HepG2 (cell line): ENCODE results near the gene DCST2. TPM values are rescaled to one million over a fixed set of nuclear protein-coding genes. Genes with fewer than 3 reads are reported as not detected.

Experiments
- AKNA ChIP-seq: sonication (generic); formaldehyde crosslinking; IDR thresholded peaks from 2 replicates; pipeline ENCODE4 v1.4.0; 2020; ENCODE audit warnings: missing genetic modification reagents, borderline replicate concordance
- ARNTL ChIP-seq: sonication (generic); formaldehyde crosslinking; IDR thresholded peaks from 2 replicates; pipeline ENCODE4 v1.4.0; 2020; ENCODE audit warnings: mild to moderate bottlenecking, missing genetic modification reagents
- ATF5 ChIP-seq: sonication (generic); formaldehyde crosslinking; IDR thresholded peaks from 2 replicates; pipeline ENCODE4 v1.4.0; 2020; ENCODE audit warnings: mild to moderate bottlenecking, low read depth, missing genetic modification reagents
- CREBL2 ChIP-seq: sonication (generic); formaldehyde crosslinking; IDR thresholded peaks from 2 replicates; pipeline ENCODE4 v1.8.1; 2023; ENCODE audit warnings: missing genetic modification reagents, mild to moderate bottlenecking, borderline replicate concordance
- DBP ChIP-seq: sonication (generic); formaldehyde crosslinking; IDR thresholded peaks from 2 replicates; pipeline ENCODE4 v1.4.0; 2020; ENCODE audit warnings: missing genetic modification reagents; ENCODE audit errors: not compliant biosample characterization
- MATR3 ChIP-seq: sonication (generic); formaldehyde crosslinking; IDR thresholded peaks from 2 replicates; pipeline ENCODE4 v1.4.0; 2020; ENCODE audit warnings: missing genetic modification reagents
- MBD4 ChIP-seq: IDR thresholded peaks from 2 replicates; pipeline ENCODE4 v1.6.1; 2012; ENCODE audit warnings: low read length, inconsistent platforms, borderline replicate concordance
- MIXL1 ChIP-seq: IDR thresholded peaks from 2 replicates; pipeline ENCODE4 v1.6.1; 2016
- MLLT10 ChIP-seq: sonication (generic); formaldehyde crosslinking; IDR thresholded peaks from 2 replicates; pipeline ENCODE4 v1.4.0; 2020; ENCODE audit warnings: missing genetic modification reagents
- MXD1 ChIP-seq: sonication (generic); formaldehyde crosslinking; IDR thresholded peaks from 2 replicates; pipeline ENCODE4 v1.4.0; 2020; ENCODE audit warnings: mild to moderate bottlenecking, missing genetic modification reagents
- NONO ChIP-seq, 2 experiments: fragments of 450-650 bp in 1 of 2; sonication (generic) in 1 of 2; formaldehyde crosslinking in 1 of 2; IDR thresholded peaks in 1 of 2; conservative IDR thresholded peaks in 1 of 2; 2 replicates each; pipeline versions ENCODE4 v1.6.1 to v1.8.0; 2017 to 2022; ENCODE audit warnings: mild to moderate bottlenecking in 1 of 2, missing genetic modification reagents in 1 of 2, moderate library complexity in 1 of 2
- RXRA ChIP-seq: sonication (generic); formaldehyde crosslinking; IDR thresholded peaks from 2 replicates; pipeline ENCODE4 v1.5.1; 2020; ENCODE audit warnings: missing genetic modification reagents
- SP5 ChIP-seq: IDR thresholded peaks from 2 replicates; pipeline ENCODE4 v1.6.1; 2016; ENCODE audit warnings: low read depth, borderline replicate concordance
- TFDP1 ChIP-seq: IDR thresholded peaks from 2 replicates; pipeline ENCODE4 v1.6.1; 2016; ENCODE audit warnings: missing compliant biosample characterization, missing genetic modification reagents, borderline replicate concordance
- ZFP37 ChIP-seq: sonication (generic); formaldehyde crosslinking; IDR thresholded peaks from 2 replicates; pipeline ENCODE4 v1.4.0; 2020; ENCODE audit warnings: missing genetic modification reagents, borderline replicate concordance
- ZNF12 ChIP-seq: sonication (generic); formaldehyde crosslinking; IDR thresholded peaks from 2 replicates; pipeline ENCODE4 v1.5.0; 2020; ENCODE audit warnings: missing genetic modification reagents
- ZNF256 ChIP-seq: sonication (generic); formaldehyde crosslinking; conservative IDR thresholded peaks from 2 replicates; pipeline ENCODE4 v1.4.0; 2020; ENCODE audit warnings: missing genetic modification reagents
- ZNF44 ChIP-seq: sonication (generic); formaldehyde crosslinking; IDR thresholded peaks from 2 replicates; pipeline ENCODE4 v1.5.1; 2020; ENCODE audit warnings: mild to moderate bottlenecking, missing genetic modification reagents
- ZNF501 ChIP-seq: sonication (generic); formaldehyde crosslinking; IDR thresholded peaks from 2 replicates; pipeline ENCODE4 v1.5.1; 2020; ENCODE audit warnings: mild to moderate bottlenecking, moderate library complexity, missing genetic modification reagents
- ZNF589 ChIP-seq: sonication (generic); formaldehyde crosslinking; conservative IDR thresholded peaks from 2 replicates; pipeline ENCODE4 v1.8.0; 2022; ENCODE audit warnings: mild to moderate bottlenecking, moderate library complexity, missing genetic modification reagents
- ZNF652 ChIP-seq: IDR thresholded peaks from 2 replicates; pipeline ENCODE4 v1.6.1; 2016; ENCODE audit warnings: low read depth, borderline replicate concordance
- polyA plus RNA-seq, 8 experiments: library from polyadenylated mRNA; depleted of rRNA in 3 of 8; stranded (reverse) in 7 of 8; unstranded in 1 of 8; fragments of >200 nt; fragmentation: Illumina TruSeq in 4 of 8; extraction: Trizol in 4 of 8; gene quantifications; 2 replicates each; pipeline versions ENCODE4 v1.2.1 to v1.2.3, GENCODE V29; 2011 to 2016; ENCODE audit warnings: low read depth in 4 of 8, missing spikeins in 1 of 8, mixed read lengths in 1 of 8; ENCODE audit not compliant: insufficient read depth in 1 of 8
- total RNA-seq, 5 experiments: library from RNA; depleted of rRNA; stranded (reverse); fragments of >200 nt; fragmentation: Illumina TruSeq; extraction: Trizol; gene quantifications; 2 replicates each; pipeline ENCODE4 v1.2.3, GENCODE V29; 2016; ENCODE audit warnings: low read depth in 1 of 5

DCST2 gene
- total and polyA plus RNA-seq, 2 of the 13 experiments (the other 11 are each of a cell fraction or from before 2014, with no cell fraction given): 0.74 TPM; not detected in 1

- TF ChIP-seq ARNTL (CRISPR knock-in tag) (peak; percentile 53; the same call in 1 of the 2 replicates), MXD1 (CRISPR knock-in tag) (peak; percentile 91; the same call in 1 of the 2 replicates), RXRA (peak; percentile 58; the same call in 1 of the 2 replicates), ZNF652 (CRISPR knock-in tag) (no peak), AKNA (CRISPR knock-in tag) (no peak), DBP (no peak), TFDP1 (CRISPR knock-in tag) (peak; percentile 98), ZNF12 (no peak; the same call in 1 of the 2 replicates), ZNF589 (peak; percentile 79; the same call in 1 of the 2 replicates), ATF5 (CRISPR knock-in tag) (peak; percentile 73; the same call in 1 of the 2 replicates), NONO (IDR thresholded peaks at IDR 0.05) (no peak), NONO (CRISPR knock-in tag; conservative IDR thresholded peaks at IDR 0.05) (peak; percentile 77), ZFP37 (CRISPR knock-in tag) (no peak), MLLT10 (no peak), ZNF44 (CRISPR knock-in tag) (0 out of 2 replicates have a peak, but pooled peaks have one; percentile 58), MATR3 (CRISPR knock-in tag) (no peak), CREBL2 (CRISPR knock-in tag) (no peak), ZNF501 (CRISPR knock-in tag) (peak; percentile 92), MBD4 (no peak), MIXL1 (CRISPR knock-in tag) (no peak), ZNF256 (CRISPR knock-in tag) (no peak), SP5 (CRISPR knock-in tag) (no peak)
Observed at GRCh38 chr1:155050560-155051341, 17.2 kb upstream of the DCST2 start, which contains the start of gene ADAM15 (continued).
